C4-2B (cell line): Measurements from ENCODE around the gene SLC44A5.

Experiments
- CTCF ChIP-seq: fragments of 450-650 bp; conservative IDR thresholded peaks from 2 replicates; pipeline ENCODE4 v1.5.1; 2017; ENCODE audit warnings: mild to moderate bottlenecking
- ZFX ChIP-seq: fragments of 450-650 bp; IDR thresholded peaks from 2 replicates; pipeline ENCODE4 v1.6.1; 2017

DNA sequence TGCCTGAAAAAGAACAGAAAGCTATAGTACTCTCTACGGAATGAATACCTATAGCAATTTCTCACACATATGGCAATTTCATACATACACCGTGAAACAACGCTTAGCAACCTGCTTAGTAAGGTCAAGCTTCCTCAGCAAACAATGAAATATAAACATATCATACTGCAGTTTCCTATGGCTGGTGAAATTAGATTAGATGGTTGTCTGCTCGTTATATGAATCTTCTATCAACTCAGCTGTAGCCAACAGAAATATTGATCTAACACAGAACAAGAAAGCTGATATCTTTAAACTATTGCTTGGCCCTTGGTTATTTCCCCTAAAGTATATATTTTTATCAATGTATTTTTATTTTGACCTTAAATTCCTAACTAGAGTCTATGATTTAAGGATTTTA lies 187.8 kb downstream of the SLC44A5 start:
- no peak for TF ChIP-seq CTCF
- no peak for TF ChIP-seq ZFX
